Retina (tissue), 1 donor: Measurements from ENCODE around the gene ALDH1B1.
"Not testable (repeated sequence)": the region's sequence is repeated elsewhere in the genome, so short reads cannot be mapped to it uniquely, and the experiment has no call there.

Experiments used
- DNase-seq: peaks from one replicate; pipeline ENCODE4 v3.0.0-alpha.2; 2016

ALDH1B1 gene

GRCh38 chr9:38362852-38363588 is 29.5 kb upstream of the ALDH1B1 start:
- DNase-seq, result peak; percentile 75

- peak; percentile 9 for DNase-seq
Observed at GRCh38 chr9:38363589-38363925, 28.9 kb upstream of the ALDH1B1 start.

- no peak for DNase-seq
Observed at GRCh38 chr9:38367898-38368297, 24.6 kb upstream of the ALDH1B1 start.

GRCh38 chr9:38368731-38369130 is 23.8 kb upstream of the ALDH1B1 start:
- DNase-seq, result no peak

GRCh38 chr9:38370176-38370575 is 22.3 kb upstream of the ALDH1B1 start:
- DNase-seq, result no peak

GRCh38 chr9:38371495-38371894 is 21.0 kb upstream of the ALDH1B1 start:
- no peak for DNase-seq

GRCh38 chr9:38372762-38373619 is 19.5 kb upstream of the ALDH1B1 start:
- DNase-seq, result no peak

- no peak for DNase-seq
Observed at GRCh38 chr9:38373679-38374078, 18.8 kb upstream of the ALDH1B1 start.

GRCh38 chr9:38374847-38375571 is 17.5 kb upstream of the ALDH1B1 start:
- no peak for DNase-seq

- no peak for DNase-seq
Observed at GRCh38 chr9:38375572-38375963, 16.9 kb upstream of the ALDH1B1 start.

GRCh38 chr9:38376021-38376670 is 16.4 kb upstream of the ALDH1B1 start:
- DNase-seq, result no peak

GRCh38 chr9:38377336-38378083 is 15.0 kb upstream of the ALDH1B1 start:
- not testable (repeated sequence) for DNase-seq

GRCh38 chr9:38380230-38380871 is 12.2 kb upstream of the ALDH1B1 start:
- DNase-seq, result no peak

GRCh38 chr9:38380872-38381534 is 11.5 kb upstream of the ALDH1B1 start:
- DNase-seq, result no peak

GRCh38 chr9:38382141-38382540 is 10.4 kb upstream of the ALDH1B1 start:
- DNase-seq, result no peak

GRCh38 chr9:38384990-38385848 is 7.3 kb upstream of the ALDH1B1 start:
- DNase-seq, result no peak

- DNase-seq, result no peak
Observed at GRCh38 chr9:38385896-38386295, 6.6 kb upstream of the ALDH1B1 start.

GRCh38 chr9:38386319-38386895 is 6.1 kb upstream of the ALDH1B1 start:
- DNase-seq, result no peak

GRCh38 chr9:38387066-38387465 is 5.4 kb upstream of the ALDH1B1 start:
- DNase-seq, result no peak

- no peak for DNase-seq
Observed at GRCh38 chr9:38387751-38388150, 4.8 kb upstream of the ALDH1B1 start.
